Esophagus mucosa (tissue), 1 donor: ENCODE measurements around the gene ZNF554. TPM values are rescaled to one million over a fixed set of nuclear protein-coding genes. Genes with fewer than 3 reads are reported as not detected.
"Not testable (repeated sequence)": the region's sequence is repeated elsewhere in the genome, so short reads cannot be mapped to it uniquely, and the experiment has no call there.

ENCODE experiments used
- ATAC-seq: fragments of 200-7000 bp; cut with Tn5 transposase; one replicate; pipeline ENCODE4 v1.9.1; 2020
- total RNA-seq: library from RNA; stranded (reverse); gene quantifications from one replicate; pipeline ENCODE4 v1.2.4, GENCODE V29; 2023
- donor health status: DM: yes; HTN: yes; CAD: no.

The ZNF554 gene
- total RNA-seq, 1 donor from 2014 or later: 2.7 TPM

DNA sequence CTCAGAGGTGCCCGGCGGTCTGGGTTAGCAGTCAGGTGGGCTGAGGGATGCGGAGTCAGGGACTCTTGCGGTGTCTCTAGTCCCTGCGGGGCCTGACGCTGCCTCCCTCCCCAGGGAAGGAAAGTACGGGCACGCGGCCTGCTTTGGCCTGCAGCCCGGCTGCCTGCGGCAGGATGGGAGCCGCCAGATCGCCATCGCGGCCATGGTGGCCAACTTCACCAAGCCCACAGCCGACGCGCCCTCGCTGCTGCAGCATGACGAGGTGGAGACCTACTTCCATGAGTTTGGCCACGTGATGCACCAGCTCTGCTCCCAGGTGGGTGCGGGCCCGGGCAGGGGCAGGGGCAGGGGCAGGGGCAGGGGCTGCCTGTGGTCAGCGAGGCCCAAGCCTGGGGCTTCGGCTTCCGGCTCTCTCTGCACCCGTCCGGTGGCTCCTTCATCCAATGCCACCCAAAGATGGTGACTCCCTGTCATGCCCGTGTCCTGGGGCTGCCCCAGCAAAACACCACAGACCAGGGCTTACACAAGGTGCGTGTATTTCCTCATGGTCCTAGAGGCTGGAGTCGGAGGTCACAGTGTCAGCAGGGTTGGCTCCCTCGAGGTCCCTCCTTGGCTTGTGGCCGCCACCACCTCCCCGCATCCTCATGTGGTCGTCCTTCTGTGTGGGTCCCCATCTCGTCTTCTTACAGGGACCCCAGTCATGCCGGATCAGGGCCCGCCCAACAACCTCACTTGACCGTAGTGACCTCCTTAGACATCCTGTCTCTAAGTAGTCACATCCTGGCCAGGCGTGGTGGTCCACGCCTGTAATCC lies 11.3 kb upstream of the ZNF554 start:
- ATAC-seq: no peak

DNA sequence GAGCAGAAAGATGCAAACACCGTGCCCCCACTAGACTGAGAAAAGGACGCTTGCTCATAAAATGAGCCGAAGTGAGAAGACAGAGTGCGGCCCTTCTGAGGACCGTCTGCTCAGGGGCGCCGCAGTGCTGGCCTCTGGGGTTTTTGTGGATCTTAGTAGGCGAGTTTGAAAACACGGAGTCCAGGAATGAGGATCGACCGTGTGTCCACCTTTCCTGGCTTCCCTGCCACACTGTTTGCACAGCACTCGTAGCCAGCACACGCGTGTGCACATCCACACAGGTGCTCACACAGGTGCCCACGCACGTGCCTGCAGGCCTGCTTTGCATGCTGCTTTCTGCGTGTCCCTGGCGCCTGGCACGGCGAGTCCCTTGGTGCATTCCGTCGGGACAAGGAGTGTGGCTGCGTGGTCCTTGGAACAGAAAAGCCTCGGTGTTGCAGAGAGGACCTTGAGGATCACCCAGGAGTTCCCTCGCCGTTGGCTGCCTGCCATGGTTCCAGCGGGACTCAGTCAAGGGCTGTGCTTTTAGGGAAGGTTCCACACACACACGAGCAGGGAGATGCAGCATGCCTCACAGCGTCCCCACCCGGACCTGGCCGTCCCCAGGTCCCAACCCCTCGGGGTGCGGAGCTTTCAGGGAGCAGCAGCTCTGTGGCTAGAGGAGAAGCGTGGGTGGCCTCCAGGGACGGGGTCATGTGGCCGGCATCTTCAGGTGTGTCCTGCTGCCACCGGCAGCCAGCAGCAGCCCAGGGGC lies 10.1 kb upstream of the ZNF554 start:
- no peak for ATAC-seq

DNA sequence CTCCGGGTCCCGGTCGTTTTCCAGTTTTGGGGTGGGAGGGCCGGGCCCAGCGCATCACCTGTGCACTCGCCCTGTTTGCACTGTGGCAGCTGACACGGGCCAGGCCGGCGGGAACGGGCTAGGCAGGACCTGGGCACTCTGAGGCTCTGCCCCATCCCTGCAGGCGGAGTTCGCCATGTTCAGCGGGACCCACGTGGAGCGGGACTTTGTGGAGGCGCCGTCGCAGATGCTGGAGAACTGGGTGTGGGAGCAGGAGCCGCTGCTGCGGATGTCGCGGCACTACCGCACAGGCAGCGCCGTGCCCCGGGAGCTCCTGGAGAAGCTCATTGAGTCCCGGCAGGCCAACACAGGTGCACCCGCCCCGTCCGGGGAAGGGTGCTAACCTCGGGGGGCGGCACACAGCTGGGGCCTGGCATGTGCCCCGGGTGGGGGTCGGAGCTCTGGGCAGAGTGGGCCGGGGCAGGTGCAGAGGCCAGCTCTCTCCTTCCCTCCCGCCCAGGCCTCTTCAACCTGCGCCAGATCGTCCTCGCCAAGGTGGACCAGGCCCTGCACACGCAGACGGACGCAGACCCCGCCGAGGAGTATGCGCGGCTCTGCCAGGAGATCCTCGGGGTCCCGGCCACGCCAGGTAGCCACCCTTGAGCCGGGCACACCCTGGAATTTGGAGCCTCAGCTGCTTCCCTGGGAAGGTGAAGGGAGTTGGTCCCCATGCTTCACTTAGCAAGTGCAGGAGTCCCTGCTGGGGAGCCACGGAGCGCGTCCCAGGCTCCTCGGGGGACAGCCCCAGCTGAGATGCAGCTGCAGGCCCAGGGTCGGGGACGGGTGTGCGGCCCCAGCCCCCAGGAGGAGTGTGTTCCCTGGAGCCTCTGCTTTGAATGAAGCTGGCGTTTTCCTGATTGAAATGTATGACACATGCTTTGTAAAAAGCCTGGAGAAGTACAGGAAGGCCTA lies 9.3 kb upstream of the ZNF554 start:
- ATAC-seq: no peak

DNA sequence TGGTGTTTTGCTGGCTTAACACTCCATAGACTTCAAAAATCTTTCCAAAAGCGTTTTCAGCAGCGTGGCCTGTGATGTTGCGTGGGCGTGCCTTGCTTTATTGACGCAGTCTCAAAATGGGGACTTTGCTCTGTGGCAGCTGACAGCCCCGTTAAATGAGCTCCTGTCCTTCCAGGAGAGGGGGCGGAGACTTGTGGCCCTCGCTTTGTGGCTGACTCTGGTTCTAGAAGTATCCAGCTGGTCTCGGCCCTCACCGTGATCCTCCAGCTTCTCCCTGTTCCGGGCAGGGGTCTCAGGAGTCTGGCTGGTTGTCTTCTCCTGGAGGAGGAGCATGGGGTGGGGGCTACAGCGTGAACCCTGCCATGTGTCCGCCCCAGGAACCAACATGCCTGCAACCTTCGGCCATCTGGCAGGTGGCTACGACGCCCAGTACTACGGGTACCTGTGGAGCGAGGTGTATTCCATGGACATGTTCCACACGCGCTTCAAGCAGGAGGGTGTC lies 8.4 kb upstream of the ZNF554 start:
- ATAC-seq: no peak

DNA sequence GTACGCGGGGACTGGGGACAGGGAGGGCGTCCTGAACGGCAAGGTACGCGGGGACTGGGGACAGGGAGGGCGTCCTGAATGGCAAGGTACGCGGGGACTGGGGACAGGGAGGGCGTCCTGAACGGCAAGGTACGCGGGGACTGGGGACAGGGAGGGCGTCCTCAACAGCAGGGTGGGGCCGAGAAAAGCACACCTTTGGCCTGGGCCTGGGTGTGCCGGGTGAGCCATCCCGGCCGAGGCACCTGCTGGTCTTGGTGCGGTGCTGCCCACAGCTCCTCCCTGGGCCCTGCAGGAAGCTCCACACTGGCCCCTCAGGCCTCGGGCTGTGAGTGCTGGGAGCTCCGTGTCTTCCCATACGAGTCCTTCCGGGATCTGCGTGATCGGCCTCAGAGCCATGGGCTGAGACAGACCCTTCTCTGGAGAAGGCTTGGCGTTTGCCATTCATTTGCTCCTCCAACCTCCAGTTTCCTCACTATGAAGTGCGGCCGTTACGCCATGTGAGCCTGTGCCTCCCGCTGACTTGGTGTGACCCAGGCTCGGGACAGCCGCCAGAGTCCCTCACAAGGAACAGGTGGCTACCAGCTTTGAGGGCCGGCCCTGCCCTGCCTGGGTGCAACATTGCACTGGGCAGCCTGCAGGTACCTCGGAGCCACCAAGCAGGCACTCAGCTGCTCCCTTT lies 7.8 kb upstream of the ZNF554 start:
- ATAC-seq: no peak

DNA sequence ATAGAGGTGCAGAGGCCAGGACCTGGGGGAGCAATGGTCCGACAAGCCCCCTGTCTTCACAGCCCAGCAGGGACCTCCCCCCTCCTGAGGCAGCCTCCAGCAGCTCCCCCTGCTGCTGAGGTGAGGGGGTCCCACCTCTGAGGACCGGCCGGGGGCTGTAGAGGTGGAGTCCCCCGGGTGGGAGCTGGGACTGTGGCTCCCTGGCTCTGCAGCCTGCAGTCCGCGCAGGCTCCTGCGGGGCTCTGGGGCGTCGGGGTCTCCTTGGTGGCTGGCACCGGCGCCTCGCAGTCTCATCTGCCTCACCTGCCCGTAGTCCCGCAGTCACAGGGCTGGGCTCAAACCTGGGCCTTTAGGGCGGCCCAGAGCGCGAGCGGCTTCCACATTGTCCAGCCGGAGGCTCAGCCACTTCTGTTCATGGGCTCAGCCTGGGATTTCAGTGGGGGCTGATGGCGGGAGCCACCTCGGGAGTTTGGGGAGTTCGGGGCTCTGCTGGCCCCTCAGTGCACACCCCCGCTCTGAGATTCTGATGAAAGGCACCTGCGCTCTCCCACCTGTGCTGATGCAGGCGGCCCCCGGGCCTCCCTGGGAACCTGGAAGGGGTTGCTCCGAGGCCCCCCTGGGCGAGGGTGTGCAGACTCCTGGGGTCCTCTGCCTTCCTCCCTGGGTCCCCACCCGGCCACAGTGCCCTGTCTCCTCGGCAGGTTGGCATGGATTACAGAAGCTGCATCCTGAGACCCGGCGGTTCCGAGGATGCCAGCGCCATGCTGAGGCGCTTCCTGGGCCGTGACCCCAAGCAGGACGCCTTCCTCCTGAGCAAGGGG lies 7.0 kb upstream of the ZNF554 start:
- no peak for ATAC-seq

DNA sequence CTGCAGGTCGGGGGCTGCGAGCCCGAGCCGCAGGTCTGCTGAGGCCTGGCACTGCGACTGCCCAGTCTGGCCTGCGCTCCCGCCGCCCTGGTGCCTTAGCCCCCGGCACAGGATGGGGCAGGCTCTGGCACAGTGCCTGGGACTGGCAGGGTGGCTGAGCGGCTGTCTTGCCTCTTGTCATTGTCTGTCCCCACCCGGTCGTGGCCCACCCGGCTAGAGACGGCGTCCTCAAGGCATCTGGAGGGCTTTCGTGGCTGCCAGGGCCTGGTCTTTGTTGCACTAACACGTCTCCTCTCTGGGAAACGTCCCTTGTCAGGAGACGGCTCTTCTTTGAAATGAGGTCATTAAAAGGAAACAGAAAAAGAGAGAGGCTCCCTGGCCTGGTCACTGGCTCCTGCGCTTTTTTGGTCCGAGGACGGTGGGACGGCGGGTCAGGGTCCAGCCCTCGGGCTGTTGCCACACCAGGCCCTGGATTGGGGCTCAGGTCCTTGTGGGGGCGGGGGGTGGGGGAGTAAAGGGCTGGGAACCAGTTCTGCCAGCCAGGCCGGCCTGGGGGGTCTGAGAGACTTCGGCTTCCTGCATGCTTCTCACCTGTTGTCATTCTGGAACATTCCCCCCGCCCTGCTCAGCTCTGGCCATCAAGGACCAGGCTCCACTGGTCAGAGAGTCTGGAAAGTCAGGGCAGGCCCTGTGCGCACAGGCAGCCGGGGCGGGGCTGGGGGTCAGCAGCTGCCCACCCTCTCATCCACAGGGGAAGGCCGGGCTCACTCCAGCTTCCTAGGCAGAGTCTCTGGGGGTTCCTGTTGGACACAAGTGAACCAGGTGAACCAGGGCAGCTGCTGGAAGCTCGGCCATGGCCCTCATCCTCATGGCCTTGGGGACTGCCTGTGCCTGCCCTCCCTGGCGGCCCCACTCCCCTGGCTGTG lies 6.2 kb upstream of the ZNF554 start:
- peak; percentile 16 for ATAC-seq

DNA sequence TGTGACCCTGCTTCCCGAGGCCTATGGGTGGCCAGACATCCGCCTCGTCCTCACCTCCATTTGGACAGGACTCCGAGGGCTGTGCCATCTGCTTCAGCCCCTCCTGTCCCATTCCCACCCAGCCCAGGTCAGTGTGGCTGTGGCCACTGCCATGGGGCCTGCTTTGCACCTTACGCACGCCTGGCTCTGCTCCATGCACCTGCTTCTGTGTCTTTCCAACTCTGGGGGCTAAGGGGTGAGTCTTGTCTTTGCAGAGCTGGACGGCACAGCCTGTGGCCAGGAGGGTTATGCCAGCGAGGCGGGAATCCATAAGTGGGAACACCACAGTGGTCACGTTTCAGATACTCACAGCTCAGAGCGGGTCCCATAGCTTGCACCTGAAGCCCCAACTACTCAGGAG lies 5.2 kb upstream of the ZNF554 start:
- ATAC-seq: no peak

DNA sequence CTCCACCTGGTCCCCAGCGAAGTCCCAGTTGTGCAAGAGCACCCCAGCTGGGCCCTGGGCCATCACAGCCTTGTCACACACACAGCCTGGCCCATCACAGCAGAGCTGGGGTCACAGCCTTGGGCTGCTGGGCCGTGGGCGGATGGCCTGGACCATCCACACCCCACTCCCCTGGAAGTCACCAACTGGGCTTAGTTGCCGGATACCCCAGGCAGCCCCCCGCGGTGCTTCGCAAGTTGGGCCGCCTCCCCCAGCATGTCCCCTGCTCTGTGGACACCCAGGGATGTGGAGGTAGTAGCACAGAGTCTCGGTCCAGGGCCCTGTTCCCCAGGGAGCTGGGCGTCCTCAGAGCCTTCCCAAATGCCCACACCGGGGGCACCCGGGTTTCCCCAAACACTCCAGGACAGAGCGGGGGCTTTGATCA lies 4.5 kb upstream of the ZNF554 start:
- ATAC-seq: no peak

DNA sequence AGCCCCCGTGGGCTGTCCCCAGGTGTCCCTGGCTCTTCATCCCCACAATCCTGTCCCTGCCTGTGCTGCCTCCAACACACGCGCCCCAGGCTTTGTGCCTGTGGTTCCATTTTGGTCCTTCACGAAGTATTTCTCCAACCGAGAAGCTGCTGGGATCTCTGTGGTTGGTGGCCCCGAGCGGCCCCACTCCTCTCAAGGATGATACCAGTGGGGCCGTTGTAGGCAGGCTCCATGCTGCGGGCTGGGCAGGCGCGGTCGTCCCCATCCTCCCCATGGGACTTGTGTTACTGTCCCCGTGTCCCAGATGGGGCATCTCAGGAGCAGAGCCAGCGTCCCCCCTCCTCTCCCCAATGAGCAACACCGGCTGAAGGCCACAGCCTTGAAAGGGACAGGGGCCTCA lies 3.7 kb upstream of the ZNF554 start:
- ATAC-seq: no peak

DNA sequence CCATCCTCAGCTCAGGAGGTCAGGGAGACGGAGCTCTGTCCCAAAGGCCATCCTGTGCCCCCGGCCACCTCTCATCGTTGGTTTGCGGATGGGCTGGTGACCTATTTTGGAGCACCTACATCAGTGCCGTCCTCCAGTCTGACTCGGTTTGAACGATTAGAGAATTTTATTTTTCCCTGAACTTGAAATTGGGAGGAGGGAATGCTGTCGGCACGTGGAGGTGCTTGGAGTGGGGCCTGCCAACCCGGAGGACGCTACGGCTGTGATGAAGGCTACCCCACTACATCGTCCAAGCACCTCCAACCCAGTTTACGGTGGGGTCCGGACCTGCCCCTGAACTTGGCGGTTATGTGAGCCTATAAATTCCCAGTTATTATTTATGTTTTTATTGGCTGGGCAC lies 3.0 kb upstream of the ZNF554 start:
- ATAC-seq: no peak

DNA sequence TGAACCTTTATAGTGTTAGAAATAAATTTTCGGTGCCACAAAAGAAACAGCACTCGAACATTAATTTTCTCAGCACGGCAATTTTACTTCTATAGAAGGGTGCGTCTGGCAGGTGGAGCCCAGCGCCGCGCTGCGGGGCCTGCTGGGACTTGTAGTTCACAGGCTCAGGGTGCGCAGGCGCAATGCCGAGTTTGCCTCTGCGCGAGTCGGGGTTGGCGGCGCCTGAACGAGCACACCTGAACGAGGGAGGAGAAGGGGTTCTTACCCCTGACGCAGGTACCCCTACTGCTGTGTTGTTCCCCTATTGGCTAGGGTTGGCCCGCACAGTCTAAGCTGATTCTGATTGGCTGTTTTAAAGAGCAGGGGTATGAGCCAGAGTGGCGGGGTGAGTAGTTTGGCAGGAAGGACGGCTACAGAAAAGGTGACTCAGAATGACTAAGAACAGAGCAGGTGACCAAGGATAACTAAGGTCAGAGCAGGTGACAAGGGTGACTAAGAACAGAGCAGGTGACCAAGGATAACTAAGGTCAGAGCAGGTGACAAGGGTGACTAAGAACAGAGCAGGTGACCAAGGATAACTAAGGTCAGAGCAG lies 2.3 kb upstream of the ZNF554 start:
- not testable (repeated sequence) for ATAC-seq

DNA sequence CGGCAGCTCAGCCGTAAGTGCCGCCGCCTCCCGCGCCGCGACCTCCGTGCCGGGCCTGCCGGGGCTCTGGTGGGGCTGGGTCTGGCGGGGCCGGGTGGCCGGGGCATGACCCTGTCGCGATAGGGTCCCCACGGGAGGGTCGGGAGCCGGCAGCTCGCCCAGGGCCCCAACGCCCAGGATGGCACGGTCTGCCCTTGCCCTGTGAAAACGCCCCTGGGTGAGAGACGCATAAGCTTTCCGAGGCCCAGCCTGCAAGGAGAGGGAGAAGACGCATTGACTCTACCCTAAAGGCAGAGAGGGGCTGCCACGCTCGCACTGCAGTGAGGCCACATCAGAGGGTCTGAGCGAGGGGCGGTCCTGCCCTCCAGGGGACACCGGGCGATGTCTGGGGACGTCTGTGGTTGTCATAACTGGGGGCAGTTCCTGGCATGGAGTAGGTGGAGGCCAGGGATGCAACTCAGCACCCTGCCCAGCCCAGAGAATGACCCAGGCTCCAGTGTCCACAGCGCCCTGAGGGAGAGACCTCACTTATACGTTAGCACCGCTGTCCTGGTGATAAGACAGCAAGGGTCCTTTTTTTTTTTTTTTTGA lies 539 bp downstream of the ZNF554 start:
- peak; percentile 25 for ATAC-seq

DNA sequence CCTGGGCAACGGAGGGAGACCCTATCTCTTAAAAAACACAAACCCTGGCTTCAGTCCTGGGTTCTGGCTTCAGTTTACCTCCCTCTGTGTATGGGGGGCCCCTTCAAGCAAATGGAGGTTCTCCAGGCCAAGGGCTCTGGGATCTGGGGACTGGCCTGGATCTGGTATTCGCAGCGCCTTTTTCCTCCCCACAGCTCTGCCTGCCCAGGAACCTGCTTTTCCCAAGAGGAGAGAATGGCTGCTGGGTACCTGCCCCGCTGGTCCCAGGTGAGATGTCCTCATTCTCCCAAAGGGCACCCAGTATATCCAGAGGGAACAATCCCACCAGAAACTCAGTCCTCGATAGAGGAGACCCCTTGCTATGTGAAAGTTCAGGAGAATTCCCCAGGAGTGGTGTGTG lies 3.2 kb downstream of the ZNF554 start:
- no peak for ATAC-seq

DNA sequence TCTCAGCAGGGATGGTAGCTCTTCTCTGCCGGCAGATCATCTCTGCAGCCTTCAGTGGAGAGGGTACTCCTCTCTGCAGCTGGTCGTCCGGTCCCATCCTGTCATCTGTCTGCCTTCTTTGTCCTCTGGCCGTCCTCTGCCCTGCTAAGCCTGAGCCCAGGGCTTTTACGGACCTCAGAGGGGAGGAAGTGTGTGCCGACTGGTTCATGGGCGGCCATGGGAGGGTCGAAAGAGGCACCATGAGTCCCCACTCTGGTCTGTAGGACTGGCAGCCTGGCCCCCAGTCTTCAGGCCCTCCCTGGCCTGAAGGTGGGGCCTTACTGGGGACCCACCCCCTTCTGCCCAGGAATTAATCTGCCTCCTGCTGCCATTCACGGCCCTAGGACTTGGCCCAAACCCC lies 4.0 kb downstream of the ZNF554 start:
- ATAC-seq: no peak

DNA sequence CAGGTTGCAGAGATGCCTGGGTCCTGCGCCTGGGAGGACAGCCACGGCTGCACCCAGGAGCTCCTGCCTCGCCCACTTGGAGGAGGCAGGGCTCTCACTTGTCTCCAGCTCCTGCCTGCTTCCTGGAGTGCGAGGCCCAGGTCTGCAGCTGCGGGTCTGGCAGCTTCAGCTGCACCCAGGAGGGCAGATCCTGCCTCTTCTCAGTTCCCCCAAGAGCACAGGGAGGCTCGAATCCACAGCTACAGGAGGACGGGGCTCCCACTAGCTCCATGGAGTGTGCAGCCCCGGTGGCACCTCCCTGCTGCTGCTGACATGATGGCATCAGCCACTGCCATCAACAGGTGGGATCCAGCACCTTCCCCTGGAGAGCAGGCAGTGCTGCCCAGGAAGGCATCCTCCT lies 4.5 kb downstream of the ZNF554 start:
- no peak for ATAC-seq

DNA sequence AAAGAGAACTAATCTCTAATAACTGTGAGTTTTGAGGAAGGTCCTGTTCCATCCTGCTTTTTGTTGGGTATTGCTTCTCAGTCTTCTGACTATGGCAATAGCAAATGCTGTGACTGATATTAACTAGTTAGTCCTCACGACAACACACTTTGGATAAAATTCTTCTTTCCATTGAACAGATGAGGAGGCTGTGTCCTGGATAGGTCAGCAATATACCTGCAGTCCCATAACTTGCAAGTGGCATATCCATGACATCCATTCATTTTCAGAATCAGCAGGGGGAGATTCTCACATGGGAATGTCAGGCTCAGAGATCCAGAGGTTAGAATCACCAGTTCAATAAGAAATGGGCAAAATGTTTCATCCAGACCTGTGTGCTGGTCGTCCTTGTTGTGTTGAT lies 7.4 kb downstream of the ZNF554 start:
- ATAC-seq: no peak

DNA sequence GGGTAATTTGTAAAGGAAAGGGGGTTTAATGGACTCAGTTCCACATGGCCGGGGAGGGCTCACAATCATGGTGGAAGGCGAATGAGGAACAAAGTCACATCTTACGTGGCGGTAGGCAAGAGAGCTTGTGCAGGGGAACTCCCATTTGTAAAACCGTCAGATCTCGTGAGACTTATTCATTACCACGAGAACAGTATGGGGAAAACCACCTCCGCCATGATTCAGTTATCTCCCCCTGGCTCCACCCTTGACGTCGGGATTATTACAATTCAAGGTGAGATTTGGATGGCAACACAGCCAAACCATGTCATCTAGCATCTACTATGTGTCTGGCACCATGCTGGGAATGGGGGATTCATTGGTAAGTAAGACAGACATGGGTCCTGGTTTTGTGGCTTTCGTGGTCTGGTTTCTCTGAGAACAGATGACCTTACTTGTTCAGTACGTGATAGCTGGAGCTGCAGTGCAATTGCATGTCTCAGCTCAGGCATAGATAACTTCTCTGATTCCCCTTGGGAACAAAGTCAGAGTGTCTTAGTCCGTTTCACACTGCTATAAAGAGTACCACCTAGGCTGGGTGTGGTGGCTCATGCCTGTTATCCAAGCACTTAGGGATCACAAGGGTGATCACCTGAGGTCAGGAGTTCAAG lies 8.3 kb downstream of the ZNF554 start:
- ATAC-seq: no peak
